Measurements from ENCODE around the gene PHTF1. TPM values are rescaled to one million over a fixed set of nuclear protein-coding genes. Genes with fewer than 3 reads are reported as not detected.

PHTF1 gene
- polyA plus RNA-seq, 1 experiment = 18.0 TPM

GRCh38 chr1:113751114-113751513 is 8.2 kb downstream of the PHTF1 start:
- DNase-seq (ENCODE audit: low read depth, low spot score) = no peak
- no peak overlapping the region for H3K27ac ChIP-seq (ENCODE audit: low read depth, low read length)
- H3K4me3 ChIP-seq (ENCODE audit: low read depth, low read length) = no peak overlapping the region
- POLR2A ChIA-PET = no interaction called here
- no peak for TF ChIP-seq CTCF (IDR thresholded peaks at IDR 0.05; ENCODE audit: low read depth, low read length)
- no peaks in the 10 kb centered on the region for H3K9me3 ChIP-seq (ENCODE audit: control insufficient read depth, insufficient read depth, low read length)
- CTCF ChIA-PET = interaction anchor here (0.6 kb wide), 1 partner anchor 1891 kb away, joined by 3 read pairs; no protein-coding TSS in a partner anchor
- H3K27me3 ChIP-seq (ENCODE audit: control insufficient read depth, insufficient read depth, low read length) = no peaks in the 10 kb centered on the region

GRCh38 chr1:113749402-113749801 is 9.9 kb downstream of the PHTF1 start:
- ChIA-PET POLR2A (no interaction called here), CTCF (no interaction called here)
- H3K27ac ChIP-seq (ENCODE audit: low read depth, low read length) = no peak overlapping the region
- no peak for TF ChIP-seq CTCF (IDR thresholded peaks at IDR 0.05; ENCODE audit: low read depth, low read length)
- no peak overlapping the region for H3K4me3 ChIP-seq (ENCODE audit: low read depth, low read length)
- no peak for DNase-seq (ENCODE audit: low read depth, low spot score)
- no peaks in the 10 kb centered on the region for H3K27me3 ChIP-seq (ENCODE audit: control insufficient read depth, insufficient read depth, low read length)
- H3K9me3 ChIP-seq (ENCODE audit: control insufficient read depth, insufficient read depth, low read length) = no peaks in the 10 kb centered on the region

- Histone ChIP-seq H3K4me3 (ENCODE audit: low read depth, low read length) (no peak overlapping the region), H3K27me3 (ENCODE audit: control insufficient read depth, insufficient read depth, low read length) (no peaks in the 10 kb centered on the region), H3K9me3 (ENCODE audit: control insufficient read depth, insufficient read depth, low read length) (no peaks in the 10 kb centered on the region), H3K27ac (ENCODE audit: low read depth, low read length) (no peak overlapping the region)
- TF ChIP-seq CTCF (IDR thresholded peaks at IDR 0.05; ENCODE audit: low read depth, low read length) = no peak
- no peak for DNase-seq (ENCODE audit: low read depth, low spot score)
- POLR2A ChIA-PET = interaction anchor here (0.8 kb wide), 1 partner anchor 65 kb away, joined by 3 read pairs; the partner anchor contains the start of gene RSBN1
- CTCF ChIA-PET = interaction anchor here (1.2 kb wide), 1 partner anchor 606 kb away, joined by 3 read pairs; no protein-coding TSS in a partner anchor
Measured at GRCh38 chr1:113747376-113747775, 11.9 kb downstream of the PHTF1 start.

DNA sequence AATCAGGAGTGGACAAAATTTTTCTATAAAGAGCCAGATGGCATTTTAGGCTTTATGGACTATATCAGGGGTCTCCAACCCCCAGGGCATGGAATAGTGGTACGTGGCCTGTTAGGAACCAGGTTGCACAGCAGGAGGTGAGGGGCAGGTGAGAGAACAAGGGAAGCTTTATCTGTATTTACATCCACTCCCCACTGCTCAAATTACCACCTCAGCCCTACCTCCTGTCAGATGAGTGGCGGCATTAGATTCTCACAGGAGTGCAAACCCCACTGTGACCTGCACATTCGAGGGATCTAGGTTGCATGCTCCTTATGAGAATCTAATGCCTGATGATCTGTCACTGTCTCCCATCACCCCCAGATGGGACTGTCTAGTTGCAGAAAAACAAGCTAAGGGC is 13.9 kb downstream of the PHTF1 start:
- Histone ChIP-seq H3K9me3 (ENCODE audit: control insufficient read depth, insufficient read depth, low read length) (no peaks in the 10 kb centered on the region), H3K4me3 (ENCODE audit: low read depth, low read length) (no peak overlapping the region), H3K27me3 (ENCODE audit: control insufficient read depth, insufficient read depth, low read length) (no peaks in the 10 kb centered on the region), H3K27ac (ENCODE audit: low read depth, low read length) (no peak overlapping the region)
- CTCF ChIA-PET = no interaction called here
- no peak for TF ChIP-seq CTCF (IDR thresholded peaks at IDR 0.05; ENCODE audit: low read depth, low read length)
- POLR2A ChIA-PET = no interaction called here
- no peak for DNase-seq (ENCODE audit: low read depth, low spot score)

GRCh38 chr1:113744114-113744513 is 15.2 kb downstream of the PHTF1 start:
- H3K4me3 ChIP-seq (ENCODE audit: low read depth, low read length) = no peak overlapping the region
- no peaks in the 10 kb centered on the region for H3K9me3 ChIP-seq (ENCODE audit: control insufficient read depth, insufficient read depth, low read length)
- H3K27ac ChIP-seq (ENCODE audit: low read depth, low read length) = no peak overlapping the region
- H3K27me3 ChIP-seq (ENCODE audit: control insufficient read depth, insufficient read depth, low read length) = no peaks in the 10 kb centered on the region
- ChIA-PET POLR2A (no interaction called here), CTCF (no interaction called here)
- no peak for DNase-seq (ENCODE audit: low read depth, low spot score)
- no peak for TF ChIP-seq CTCF (IDR thresholded peaks at IDR 0.05; ENCODE audit: low read depth, low read length)

Measured in AG04450 (cell line).